ENCODE measurements around the gene PSKH1.

The PSKH1 gene

DNA sequence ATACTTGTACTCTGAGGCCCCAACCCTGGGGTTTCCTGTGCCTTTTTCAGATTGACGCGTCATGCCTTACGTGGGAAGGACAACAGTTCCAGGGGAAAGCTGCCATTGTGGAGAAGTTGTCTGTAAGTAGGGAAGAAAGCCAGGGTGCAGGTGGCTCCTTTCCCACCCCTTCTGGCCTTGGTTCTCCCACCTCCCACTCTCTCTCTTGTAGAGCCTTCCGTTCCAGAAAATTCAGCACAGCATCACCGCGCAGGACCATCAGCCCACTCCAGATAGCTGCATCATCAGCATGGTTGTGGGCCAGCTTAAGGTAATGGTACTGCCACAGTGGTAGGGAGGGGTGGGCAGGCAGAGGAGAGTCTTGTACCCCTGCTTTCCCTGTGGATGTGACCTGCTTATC lies 24.8 kb upstream of the PSKH1 start:
- no peak for DNase-seq

DNA sequence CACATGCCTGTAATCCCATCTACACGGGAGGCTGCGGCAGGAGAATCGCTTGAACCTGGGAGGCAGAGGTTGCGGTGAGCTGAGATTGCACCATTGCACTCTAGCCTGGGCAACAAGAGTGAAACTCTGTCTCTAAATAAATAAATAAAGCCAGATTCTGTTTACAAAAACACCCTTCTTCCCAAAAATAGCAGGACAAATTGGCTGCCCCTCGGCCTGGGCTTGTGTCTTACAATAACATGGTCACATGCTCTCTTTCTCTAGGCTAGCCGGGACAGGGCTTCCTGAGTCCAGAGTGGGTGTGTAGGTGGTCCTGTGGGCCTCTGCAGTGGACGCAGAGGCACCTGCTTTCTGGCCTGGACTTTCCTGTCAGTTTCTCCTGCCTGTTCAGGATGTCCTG lies 23.4 kb upstream of the PSKH1 start:
- DNase-seq = no peak

DNA sequence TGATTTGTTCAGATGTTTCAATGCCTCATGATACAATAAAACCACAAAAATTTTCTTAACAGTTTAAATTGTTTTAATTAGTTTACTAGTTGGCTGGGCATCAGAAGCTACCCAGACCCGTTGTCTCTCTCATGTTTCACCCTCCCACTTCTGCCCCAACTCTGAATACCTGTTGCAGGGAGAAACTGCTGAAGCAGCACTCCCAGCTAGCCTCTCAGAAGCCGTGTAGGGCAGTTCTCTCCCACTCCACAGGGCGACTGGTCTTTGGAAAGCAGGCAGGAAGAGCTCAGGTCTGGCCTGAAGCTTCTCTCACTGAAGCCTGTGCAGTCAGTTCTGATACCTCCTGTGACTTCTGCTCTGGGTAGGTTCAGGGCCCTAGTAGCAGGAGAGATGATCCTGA lies 21.8 kb upstream of the PSKH1 start:
- no peak for DNase-seq

- no peak for DNase-seq
These were observed 20.9 kb upstream of the PSKH1 start for GRCh38 chr16:67872131-67872630.

DNA sequence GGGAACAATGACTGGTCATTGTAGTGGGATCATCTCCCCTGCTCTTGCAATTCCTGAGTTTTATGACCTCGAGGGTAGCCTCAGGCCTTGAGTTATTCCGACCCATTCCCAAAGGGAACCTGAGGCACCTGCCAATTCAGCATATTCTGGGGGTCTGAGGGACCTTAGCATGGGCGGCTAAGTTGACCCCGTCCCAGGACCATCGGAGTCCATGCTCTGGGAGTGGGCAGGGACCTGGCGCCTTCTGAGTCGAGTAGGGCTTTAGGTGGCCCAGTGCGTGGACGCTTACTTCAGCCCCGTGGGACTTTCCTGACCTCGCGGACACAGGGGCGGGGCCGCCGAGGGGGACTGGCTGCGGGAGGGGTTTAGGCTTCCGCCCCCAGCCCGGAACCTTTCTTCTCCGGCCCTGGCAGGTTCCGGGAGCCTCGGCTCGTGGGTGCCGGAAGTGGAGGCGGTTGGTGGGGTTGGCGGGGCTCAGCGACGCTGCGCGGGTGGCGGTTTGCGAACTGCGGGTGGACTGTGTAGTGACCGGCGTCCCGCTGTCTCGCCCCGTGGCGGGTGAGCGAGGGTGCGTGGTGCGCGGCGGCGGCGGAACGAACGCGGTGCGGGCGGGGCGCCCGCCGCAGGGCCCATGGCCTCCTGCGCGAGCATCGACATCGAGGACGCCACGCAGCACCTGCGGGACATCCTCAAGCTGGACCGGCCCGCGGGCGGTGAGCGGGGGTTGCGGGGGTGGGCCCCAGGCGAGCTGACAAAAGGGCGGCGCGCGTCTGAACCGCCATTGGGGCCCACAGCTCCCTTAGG lies 20.2 kb upstream of the PSKH1 start, which contains the start of gene EDC4:
Gene EDC4, plus strand, starts transcription at position 422 of the 804 bp plus-strand sequence. Its CDS starts 210 bp downstream, at position 632.
- DNase-seq = peak; percentile 92

DNA sequence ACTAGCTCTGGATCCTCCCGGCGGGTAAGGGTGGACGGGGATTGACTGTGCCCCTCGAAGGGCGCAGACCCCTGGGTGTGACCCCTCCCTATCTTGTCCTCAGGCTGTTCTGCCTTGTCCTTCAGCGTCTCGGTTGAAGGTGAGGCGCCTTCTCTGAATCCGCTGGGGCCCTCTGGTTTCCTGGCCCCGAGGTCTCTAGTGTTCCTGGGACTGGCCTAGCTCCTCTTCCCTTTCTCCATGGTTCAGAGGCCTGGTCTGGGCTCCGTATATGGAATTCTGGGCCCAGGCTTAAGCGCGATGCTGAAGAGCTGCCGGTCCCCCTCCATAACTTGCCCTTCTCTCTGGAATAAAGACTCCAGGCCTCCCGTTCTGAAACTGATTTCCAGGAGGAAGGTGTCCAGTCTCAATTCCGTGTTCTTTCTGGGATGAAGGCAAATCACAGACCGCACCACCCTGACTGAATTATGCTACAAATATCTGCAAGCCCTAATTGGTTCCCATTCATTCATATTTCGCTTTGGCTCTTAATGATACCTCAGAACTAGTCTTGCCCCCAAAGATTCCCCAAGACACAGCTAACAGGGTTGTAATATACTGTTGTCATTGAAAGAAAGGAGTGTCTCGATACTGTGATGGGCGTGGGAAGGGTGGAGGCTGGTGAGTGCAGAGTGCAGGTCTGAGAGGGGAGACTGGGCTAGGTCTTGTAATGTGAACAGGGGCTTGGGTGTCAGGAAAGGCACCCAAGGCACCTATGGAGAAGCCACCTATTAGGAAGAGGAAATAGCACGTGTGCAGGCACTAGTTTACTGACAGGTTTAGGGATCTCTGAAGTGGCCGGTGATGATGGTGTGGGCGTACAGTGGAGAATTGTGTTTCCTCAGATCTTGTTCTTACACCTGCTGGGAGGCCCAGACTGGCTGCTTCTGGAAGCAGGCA lies 19.4 kb upstream of the PSKH1 start:
- DNase-seq = no peak

GRCh38 chr16:67874372-67874771 lies 18.7 kb upstream of the PSKH1 start:
- no peak for DNase-seq

DNA sequence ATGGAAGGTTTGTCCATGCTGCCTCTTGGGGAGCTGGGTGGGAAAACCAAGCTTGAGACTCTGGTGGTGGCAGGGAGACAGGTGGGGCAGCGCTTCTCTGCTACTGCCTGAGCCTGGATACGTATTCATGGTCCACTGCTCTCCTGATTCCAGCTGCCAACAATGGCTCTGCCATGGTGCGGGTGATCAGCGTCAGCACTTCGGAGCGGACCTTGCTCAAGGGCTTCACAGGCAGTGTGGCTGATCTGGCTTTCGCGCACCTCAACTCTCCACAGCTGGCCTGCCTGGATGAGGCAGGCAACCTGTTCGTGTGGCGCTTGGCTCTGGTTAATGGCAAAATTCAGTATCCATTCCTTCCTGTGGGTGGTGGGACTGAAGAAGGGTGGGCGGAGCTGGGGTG lies 16.0 kb upstream of the PSKH1 start:
- DNase-seq = no peak

GRCh38 chr16:67878232-67878631 lies 14.8 kb upstream of the PSKH1 start:
- no peak for DNase-seq

DNA sequence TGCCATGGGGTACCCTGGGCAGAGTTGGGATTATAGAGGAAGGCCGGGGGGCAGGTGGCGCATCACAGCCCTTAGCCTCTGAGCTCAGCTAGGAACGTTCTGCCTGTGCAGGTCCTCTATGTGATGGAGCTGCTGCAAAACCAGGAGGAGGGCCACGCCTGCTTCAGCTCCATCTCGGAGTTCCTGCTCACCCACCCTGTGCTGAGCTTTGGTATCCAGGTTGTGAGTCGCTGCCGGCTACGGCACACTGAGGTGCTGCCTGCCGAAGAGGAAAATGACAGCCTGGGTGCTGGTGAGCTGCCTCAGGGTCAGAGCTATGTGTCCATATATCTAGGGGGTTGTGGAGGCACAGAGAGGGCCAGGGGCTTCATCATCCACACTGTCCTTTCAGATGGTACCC lies 14.2 kb upstream of the PSKH1 start:
- no peak for DNase-seq

DNA sequence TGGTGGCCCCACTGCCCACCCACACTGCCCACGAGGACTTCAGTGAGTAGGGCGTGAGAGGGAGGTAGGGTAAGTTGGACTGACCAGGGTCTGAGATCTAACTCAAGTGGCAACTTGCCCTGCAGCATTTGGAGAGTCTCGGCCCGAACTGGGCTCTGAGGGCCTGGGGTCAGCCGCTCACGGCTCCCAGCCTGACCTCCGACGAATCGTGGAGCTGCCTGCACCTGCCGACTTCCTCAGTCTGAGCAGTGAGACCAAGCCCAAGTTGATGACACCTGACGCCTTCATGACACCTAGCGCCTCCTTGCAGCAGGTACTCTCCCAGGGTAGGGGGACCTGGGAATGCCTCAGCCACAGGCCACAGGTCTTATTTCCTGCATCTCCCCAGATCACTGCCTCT lies 13.6 kb upstream of the PSKH1 start:
- no peak for DNase-seq

DNA sequence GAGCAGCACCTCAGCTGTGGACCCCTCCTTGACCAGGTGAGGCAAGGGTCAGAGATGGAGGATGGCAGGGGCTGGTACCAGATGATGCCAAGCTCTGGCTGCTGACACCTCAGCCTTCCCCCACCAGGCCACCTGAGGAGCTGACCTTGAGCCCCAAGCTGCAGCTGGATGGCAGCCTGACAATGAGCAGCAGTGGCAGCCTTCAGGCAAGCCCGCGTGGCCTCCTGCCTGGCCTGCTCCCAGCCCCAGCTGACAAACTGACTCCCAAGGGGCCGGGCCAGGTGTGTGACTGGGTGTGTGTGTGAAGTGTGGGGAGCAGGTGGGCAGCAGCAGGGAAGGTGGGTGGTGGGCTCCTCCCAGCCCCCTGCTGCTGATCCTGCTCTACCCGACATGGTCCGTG lies 13.1 kb upstream of the PSKH1 start:
- DNase-seq = no peak

DNA sequence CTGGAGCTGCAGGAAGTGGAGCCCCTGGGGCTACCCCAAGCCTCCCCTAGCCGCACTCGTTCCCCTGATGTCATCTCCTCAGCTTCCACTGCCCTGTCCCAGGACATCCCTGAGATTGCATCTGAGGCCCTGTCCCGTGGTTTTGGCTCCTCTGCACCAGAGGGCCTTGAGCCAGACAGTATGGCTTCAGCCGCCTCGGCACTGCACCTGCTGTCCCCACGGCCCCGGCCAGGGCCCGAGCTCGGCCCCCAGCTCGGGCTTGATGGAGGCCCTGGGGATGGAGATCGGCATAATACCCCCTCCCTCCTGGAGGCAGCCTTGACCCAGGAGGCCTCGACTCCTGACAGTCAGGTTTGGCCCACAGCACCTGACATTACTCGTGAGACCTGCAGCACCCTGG lies 12.5 kb upstream of the PSKH1 start:
- no peak for DNase-seq

GRCh38 chr16:67881621-67882161 lies 11.4 kb upstream of the PSKH1 start:
- no peak for DNase-seq

GRCh38 chr16:67882374-67883145 lies 10.5 kb upstream of the PSKH1 start:
- no peak for DNase-seq

DNA sequence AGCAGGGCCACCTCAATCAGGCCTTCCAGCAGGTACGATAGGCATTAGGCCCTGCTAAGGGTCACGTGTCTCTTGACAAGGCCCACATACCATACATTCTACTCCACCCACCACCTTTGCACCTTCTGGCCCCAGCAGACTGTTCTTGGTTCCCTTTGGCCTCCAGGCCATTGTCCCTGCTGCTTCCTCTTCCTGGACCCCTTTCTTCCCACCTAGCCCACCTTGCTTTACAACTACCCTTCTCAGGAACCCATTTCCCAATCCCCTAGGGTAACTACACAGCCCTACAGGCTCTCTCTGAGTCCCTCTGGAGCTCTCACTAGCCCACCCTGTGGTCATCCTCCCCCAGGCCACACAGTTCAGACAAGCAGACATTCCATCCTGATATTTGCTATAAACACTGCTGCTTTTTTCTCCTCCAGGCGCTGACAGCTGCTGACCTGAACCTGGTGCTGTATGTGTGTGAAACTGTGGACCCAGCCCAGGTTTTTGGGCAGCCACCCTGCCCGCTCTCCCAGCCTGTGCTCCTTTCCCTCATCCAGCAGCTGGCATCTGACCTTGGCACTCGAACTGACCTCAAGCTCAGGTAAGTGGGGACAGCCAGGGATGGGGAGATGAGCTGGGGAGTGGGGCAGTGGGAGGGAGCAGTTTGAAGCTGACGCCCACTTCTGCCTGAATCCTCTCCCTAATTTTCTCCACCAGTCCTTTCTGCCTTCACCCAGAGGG lies 9.7 kb upstream of the PSKH1 start:
- DNase-seq = no peak

DNA sequence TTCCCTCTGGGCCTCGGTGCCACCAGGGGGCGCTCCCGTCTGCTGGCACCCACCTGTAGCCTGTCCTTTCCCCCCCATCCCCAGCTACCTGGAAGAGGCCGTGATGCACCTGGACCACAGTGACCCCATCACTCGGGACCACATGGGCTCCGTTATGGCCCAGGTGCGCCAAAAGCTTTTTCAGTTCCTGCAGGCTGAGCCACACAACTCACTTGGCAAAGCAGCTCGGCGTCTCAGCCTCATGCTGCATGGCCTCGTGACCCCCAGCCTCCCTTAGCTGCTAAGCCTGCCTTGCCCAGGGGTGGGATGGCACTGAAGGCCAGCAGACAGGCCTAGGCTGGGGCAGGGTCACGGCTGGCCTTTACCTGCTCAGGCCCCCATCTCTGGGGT lies 9.2 kb upstream of the PSKH1 start:
- DNase-seq = peak; percentile 69

DNA sequence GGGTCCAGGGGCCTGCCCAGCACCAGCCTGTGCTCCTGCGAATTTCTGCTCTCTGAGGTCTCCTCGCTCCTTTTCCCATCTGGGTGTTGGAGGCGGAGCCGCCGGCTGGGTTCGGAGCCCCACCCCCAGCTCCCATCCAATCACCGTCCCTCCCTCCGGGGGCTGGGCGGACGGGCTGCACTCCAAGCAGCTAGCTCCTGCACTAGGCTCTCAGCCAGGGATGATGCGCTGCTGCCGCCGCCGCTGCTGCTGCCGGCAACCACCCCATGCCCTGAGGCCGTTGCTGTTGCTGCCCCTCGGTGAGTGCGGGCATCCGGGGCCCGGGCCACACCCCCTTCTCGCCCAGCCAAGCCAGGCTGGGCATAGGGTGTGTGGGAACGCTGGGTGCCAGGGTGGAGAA lies 8.4 kb upstream of the PSKH1 start, which contains the start of gene NRN1L:
Gene NRN1L, plus strand, starts transcription at position 202 of the 400 bp plus-strand sequence. Its CDS starts 19 bp downstream, at position 221.
- no peak for DNase-seq

- DNase-seq = no peak
These were observed 7.5 kb upstream of the PSKH1 start for GRCh38 chr16:67885545-67885944.

GRCh38 chr16:67885976-67886375 lies 7.1 kb upstream of the PSKH1 start:
- DNase-seq = no peak

- no peak for DNase-seq
These were observed 6.7 kb upstream of the PSKH1 start for GRCh38 chr16:67886387-67886786.

DNA sequence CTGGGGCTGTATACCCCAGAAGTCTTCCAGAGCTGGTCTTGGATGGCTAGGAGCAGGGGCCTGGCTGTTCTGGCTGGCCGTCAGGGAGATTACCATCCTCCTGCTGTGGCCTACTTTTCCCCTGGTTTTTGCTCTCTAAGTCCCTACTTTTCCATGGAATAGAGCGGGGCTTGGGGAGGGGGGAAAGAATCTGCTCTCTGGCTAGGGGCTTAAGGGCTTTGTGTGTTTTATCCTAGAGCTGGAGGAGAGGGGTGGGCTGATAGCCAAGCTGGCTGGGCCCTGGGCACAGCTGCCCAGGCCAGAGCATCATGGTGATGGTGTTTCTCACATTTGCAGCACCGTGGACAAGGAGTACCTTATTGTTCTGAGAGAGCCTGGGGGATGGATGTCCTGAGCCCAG lies 4.7 kb upstream of the PSKH1 start:
- no peak for DNase-seq
